ENCODE data around the gene TRIM41.

TRIM41 gene

GRCh38 chr5:181186986-181187499, 36.0 kb upstream of the TRIM41 start:
- TF ChIP-seq GLIS3 (CRISPR knock-in tag; IDR thresholded peaks at IDR 0.05) (no peak), CREB5 (CRISPR knock-in tag; IDR thresholded peaks at IDR 0.05; ENCODE audit: low read depth) (no peak), TSHZ2 (CRISPR knock-in tag; IDR thresholded peaks at IDR 0.05) (no peak), ZC3H10 (CRISPR knock-in tag; IDR thresholded peaks at IDR 0.05) (no peak), TCF4 (CRISPR knock-in tag; IDR thresholded peaks at IDR 0.05; ENCODE audit: borderline replicate concordance) (no peak), OSR1 (CRISPR knock-in tag; IDR thresholded peaks at IDR 0.05) (no peak), ZFP3 (CRISPR knock-in tag; IDR thresholded peaks at IDR 0.05) (no peak), ARNTL (CRISPR knock-in tag; IDR thresholded peaks at IDR 0.05; ENCODE audit: borderline replicate concordance, low read depth) (no peak), CSRNP3 (CRISPR knock-in tag; IDR thresholded peaks at IDR 0.05) (no peak), ISL1 (CRISPR knock-in tag; IDR thresholded peaks at IDR 0.05) (no peak), ZNF70 (CRISPR knock-in tag; IDR thresholded peaks at IDR 0.05) (no peak)
- no peak for ATAC-seq

GRCh38 chr5:181187500-181188213, 35.4 kb upstream of the TRIM41 start:
- no peak for TF ChIP-seq ZNF70 (CRISPR knock-in tag; IDR thresholded peaks at IDR 0.05)
- no peak for TF ChIP-seq ZNF8 (CRISPR knock-in tag; IDR thresholded peaks at IDR 0.05)
- TF ChIP-seq GLIS3 (CRISPR knock-in tag; IDR thresholded peaks at IDR 0.05), result no peak
- TF ChIP-seq CSRNP3 (CRISPR knock-in tag; IDR thresholded peaks at IDR 0.05), result no peak
- TF ChIP-seq POU6F1 (CRISPR knock-in tag; IDR thresholded peaks at IDR 0.05; ENCODE audit: borderline replicate concordance, low read depth), result no peak
- TF ChIP-seq ZC3H10 (CRISPR knock-in tag; IDR thresholded peaks at IDR 0.05), result no peak
- no peak for TF ChIP-seq ZFP3 (CRISPR knock-in tag; IDR thresholded peaks at IDR 0.05)
- TF ChIP-seq CSDC2 (CRISPR knock-in tag; IDR thresholded peaks at IDR 0.05), result no peak
- no peak for TF ChIP-seq PPARA (CRISPR knock-in tag; IDR thresholded peaks at IDR 0.05; ENCODE audit: borderline replicate concordance)
- no peak for TF ChIP-seq SNAI2 (CRISPR knock-in tag; IDR thresholded peaks at IDR 0.05)
- TF ChIP-seq ZNF565 (CRISPR knock-in tag; conservative IDR thresholded peaks at IDR 0.05; ENCODE audit: low read depth), result no peak
- TF ChIP-seq ISL1 (CRISPR knock-in tag; IDR thresholded peaks at IDR 0.05), result 0 out of 2 replicates have a peak, but pooled peaks have one; percentile 17
- TF ChIP-seq BACH2 (CRISPR knock-in tag; IDR thresholded peaks at IDR 0.05; ENCODE audit: borderline replicate concordance), result no peak
- 0 out of 2 replicates have a peak, but pooled peaks have one; percentile 3 for TF ChIP-seq ARNTL (CRISPR knock-in tag; IDR thresholded peaks at IDR 0.05; ENCODE audit: borderline replicate concordance, low read depth)
- ATAC-seq, result peak; percentile 10

- peak; percentile 22 for ATAC-seq
- TF ChIP-seq ZNF565 (CRISPR knock-in tag; conservative IDR thresholded peaks at IDR 0.05; ENCODE audit: low read depth) (no peak), ZFP30 (CRISPR knock-in tag; IDR thresholded peaks at IDR 0.05) (no peak), ZNF8 (CRISPR knock-in tag; IDR thresholded peaks at IDR 0.05) (no peak), ESRRG (CRISPR knock-in tag; IDR thresholded peaks at IDR 0.05) (no peak), CREB5 (CRISPR knock-in tag; IDR thresholded peaks at IDR 0.05; ENCODE audit: low read depth) (no peak), OSR1 (CRISPR knock-in tag; IDR thresholded peaks at IDR 0.05) (no peak), BACH2 (CRISPR knock-in tag; IDR thresholded peaks at IDR 0.05; ENCODE audit: borderline replicate concordance) (no peak), ISL1 (CRISPR knock-in tag; IDR thresholded peaks at IDR 0.05) (no peak), RARB (CRISPR knock-in tag; IDR thresholded peaks at IDR 0.05) (no peak), POU6F1 (CRISPR knock-in tag; IDR thresholded peaks at IDR 0.05; ENCODE audit: borderline replicate concordance, low read depth) (no peak), ZNF70 (CRISPR knock-in tag; IDR thresholded peaks at IDR 0.05) (no peak), PPARA (CRISPR knock-in tag; IDR thresholded peaks at IDR 0.05; ENCODE audit: borderline replicate concordance) (no peak), SNAI2 (CRISPR knock-in tag; IDR thresholded peaks at IDR 0.05) (no peak)
Measured at GRCh38 chr5:181188700-181189362, 34.2 kb upstream of the TRIM41 start.

Data from SK-N-SH treated with all-trans-retinoic acid at 6 μM for 48 hours (cell line).